Raji (cell line): Measurements from ENCODE around the gene FREY1.

ENCODE experiments used
- POLR2A ChIP-seq: IDR thresholded peaks from 2 replicates; pipeline ENCODE4 v1.6.1; 2011; ENCODE audit warnings: low read depth, low read length, control low read depth; ENCODE audit not compliant: insufficient read depth

FREY1 gene

DNA sequence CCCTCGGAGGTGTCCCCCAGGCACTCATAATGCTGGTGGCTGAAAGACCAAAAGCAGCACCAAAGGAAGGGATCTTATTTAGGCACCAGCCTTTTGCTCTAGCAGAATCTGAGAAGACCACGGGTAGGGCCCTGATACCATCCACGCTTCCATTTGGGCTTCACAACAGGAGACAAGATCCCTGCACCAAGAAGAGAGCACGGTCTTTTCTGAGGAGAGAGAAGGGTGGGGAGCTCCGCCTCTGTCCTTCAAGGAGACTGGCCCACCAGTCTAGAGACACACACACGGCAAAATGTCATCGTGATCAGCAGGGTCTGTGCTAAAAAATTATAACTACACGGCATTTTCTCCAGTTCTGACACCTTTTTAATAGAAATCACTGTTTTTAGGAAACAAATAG is 25.1 kb upstream of the FREY1 start:
- TF ChIP-seq POLR2A: no peak

DNA sequence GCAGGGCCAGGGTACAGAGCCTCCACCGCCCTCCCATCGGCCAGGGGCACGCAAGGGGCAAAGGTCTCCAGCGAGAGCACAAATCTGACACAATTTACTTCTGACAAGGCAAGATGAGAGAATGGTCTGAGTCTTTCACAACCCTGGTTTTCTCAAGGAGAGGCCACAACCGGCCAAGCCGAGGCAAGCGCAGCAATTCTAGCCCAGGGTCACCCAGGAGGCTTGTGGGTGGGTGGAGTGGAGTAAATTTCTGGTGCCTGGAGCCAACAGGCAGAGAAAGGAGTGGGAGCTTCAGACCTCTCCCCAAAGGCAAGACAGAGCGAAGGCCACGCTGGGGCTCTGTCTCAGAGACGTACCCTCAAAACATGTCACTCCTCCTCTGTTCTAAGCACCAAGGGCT is 24.7 kb upstream of the FREY1 start:
- no peak for TF ChIP-seq POLR2A

DNA sequence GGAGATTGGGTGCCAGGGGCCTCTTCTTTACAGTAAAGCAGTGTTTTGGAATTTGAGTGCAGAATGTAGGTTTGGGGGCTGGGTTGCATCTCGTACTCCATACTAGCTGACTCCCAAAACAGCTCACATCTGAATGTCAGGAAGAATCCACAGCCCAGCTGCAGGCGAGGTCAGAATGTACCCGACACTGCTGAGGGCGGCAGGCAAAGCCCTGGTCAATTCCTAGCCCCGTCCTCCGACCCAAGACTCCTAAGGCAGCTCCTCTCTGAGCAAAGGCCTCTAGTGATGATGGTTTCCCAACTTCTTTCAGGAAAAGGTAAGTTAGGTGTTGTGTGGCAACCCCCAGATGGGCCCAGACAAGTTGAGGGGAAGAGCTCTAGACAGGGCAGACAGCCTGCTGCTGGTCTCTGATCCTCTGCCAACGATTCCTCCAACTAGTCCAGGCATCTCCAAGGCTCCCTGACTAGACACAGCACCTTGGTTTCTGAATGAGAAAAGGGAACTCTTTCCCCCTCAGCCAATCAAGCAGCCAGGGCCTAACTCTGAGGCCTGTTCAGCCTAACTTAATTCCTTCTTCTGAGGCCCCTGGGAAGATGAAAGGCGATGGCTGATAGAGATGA is 24.0 kb upstream of the FREY1 start:
- TF ChIP-seq POLR2A: no peak

DNA sequence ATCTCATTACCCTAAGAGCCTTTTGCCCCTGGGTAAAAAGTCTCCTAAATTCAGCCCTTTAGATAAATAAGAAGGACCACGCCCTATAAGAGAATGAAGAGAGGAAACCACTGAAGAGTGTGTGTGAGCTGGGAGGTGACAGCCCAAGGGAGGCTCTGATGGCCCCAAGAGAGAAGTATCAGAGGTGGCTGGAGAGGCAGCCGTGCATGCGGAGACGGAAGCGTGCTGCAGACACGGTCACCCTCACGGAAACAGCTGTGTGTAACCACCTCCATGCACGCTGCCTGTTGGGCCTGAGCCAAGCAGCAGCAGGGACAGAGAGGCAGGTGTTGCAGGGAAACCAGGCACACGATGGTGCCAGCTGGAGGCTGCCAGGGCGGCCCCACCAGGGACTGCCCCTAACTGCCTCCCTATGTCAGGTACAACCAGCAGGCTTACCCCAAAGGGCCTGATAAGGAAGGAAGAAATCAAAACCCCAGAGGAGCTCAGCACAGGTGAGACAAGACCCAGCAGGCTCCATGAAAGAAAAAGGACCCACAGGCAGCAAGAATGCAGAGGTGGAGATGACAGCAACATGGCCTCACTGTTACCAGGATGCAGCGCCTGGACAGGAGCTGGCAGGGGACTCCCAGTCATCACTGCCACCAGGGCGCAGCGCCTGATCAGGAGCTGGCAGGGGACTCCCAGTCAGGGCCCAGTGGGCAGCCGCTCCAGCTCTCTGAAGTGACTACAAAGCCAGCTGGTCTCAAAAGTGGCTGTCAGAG is 23.1 kb upstream of the FREY1 start:
- peak; percentile 31; the same call in 1 of the 2 replicates for TF ChIP-seq POLR2A

DNA sequence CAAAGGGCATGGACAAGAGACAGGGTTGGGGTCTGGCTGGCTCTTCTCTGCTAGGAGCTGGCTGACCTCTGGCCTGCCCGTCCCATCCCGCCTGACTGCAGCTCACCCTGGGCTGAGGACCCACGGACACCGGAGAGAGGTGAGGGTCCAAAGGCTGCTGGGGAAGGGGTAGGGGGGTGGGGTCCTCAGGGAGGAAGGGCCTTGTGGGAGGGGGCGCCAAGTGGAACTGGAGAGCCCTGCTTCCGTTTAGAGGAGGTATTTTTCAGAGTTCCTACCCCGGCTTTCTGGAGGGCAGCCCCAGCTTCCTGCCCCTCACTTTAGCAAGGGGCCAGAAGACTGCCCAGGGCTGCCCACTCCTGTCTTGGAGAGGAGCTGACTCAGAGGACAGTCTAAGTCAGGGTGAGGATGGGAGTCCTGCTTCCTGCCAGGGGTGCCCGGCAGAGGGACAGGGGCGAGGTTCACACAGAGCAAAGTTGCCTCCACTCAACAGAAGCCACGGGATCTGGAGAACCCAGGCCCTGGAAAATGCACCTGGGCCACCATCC is 22.5 kb upstream of the FREY1 start:
- no peak for TF ChIP-seq POLR2A

DNA sequence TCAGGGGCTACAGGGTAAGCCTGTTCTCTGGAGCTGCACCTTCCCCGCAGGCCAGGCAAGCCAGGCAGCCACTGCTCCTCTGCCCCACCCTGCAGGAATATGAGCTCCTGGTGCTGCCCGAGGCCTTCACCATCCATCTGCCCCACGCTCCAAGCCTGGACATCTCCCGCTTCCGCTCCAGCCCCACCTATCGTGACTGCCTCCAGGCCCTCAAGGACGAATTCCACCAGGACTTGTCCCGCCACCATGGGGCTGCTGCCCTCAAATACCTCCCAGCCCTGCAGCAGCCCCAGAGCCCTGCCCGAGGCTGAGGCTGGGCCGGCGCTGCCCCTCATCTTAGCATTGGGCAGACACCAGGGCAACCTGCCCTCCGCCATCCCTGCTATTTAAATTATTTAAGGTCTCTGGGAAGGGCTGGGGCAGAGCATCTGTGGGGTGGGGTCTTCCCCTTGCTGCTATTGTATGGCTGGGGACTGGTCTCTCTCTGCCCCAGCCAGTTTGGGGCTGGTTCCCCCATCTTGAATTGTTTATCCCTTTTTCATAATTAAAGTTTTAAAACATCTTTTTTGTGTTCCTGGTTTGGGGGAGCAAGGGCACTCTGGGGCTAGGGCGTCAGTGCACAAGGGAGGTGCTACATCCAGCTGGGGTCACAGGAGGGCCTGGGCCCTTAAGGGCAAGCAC is 21.6 kb upstream of the FREY1 start:
- no peak for TF ChIP-seq POLR2A

DNA sequence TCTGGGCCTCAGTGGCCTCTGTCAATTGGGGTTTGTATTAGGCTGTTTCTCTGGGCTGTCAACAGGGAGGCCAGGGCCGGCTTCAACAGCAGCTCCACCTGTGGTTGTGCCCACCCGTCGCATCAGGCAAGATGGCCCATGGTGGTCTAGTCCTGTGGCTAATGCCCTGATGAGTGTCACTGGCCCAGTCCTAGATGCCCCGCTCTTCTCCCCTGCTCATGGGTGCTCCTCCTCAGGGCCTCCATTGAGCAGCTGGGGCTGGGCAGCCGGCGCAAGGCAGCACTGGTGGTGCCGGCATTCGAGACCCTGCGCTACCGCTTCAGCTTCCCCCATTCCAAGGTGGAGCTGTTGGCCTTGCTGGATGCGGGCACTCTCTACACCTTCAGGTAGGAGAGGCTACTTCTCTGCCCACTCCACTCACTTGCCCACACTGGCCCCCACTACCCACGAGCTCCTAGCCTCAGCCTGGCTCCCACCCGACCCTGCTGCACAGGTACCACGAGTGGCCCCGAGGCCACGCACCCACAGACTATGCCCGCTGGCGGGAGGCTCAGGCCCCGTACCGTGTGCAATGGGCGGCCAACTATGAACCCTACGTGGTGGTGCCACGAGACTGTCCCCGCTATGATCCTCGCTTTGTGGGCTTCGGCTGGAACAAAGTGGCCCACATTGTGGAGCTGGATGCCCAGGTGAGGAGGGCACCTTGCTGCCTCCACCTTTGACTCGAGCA is 20.8 kb upstream of the FREY1 start:
- no peak for TF ChIP-seq POLR2A

DNA sequence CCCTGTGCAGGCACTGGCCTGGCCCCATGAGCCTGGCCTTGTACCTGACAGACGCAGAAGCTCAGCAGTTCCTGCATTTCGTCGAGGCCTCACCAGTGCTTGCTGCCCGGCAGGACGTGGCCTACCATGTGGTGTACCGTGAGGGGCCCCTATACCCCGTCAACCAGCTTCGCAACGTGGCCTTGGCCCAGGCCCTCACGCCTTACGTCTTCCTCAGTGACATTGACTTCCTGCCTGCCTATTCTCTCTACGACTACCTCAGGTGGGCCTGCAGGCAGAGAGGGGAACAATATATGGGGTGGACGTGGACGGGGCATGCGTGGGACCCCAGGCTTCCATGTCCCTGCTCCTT is 20.2 kb upstream of the FREY1 start:
- no peak for TF ChIP-seq POLR2A

DNA sequence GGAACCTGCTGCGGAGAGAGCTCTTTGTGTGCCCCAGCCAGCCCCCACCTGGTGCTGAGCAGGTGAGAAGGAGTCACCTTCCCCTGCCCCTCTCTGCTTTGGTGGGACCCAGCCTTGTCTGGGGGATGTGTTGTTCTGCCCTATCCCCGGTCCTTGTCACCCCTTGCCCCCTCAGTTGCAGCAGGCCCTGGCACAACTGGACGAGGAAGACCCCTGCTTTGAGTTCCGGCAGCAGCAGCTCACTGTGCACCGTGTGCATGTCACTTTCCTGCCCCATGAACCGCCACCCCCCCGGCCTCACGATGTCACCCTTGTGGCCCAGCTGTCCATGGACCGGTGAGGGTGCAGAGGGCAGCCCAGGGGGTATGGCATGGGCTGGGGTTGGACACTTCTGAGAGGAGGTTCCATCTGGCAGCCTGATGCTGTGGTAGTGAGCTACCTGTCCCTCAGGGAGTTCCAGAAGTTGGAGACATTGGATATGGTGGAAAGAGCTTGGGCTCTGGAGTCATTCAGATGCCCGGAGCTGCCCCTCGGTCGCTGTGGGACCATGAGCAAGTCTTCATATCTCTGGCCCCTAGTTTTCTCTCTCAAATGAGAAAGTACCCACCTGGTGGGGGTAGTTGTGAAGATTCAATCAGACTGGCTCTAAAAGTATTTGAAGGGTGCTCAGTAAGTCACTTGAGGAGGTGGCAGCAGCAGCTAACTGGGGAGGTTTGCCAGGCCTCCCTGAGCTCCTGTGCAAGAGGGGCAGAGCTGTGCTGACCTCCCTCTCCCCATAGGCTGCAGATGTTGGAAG is 19.7 kb upstream of the FREY1 start:
- TF ChIP-seq POLR2A: no peak

DNA sequence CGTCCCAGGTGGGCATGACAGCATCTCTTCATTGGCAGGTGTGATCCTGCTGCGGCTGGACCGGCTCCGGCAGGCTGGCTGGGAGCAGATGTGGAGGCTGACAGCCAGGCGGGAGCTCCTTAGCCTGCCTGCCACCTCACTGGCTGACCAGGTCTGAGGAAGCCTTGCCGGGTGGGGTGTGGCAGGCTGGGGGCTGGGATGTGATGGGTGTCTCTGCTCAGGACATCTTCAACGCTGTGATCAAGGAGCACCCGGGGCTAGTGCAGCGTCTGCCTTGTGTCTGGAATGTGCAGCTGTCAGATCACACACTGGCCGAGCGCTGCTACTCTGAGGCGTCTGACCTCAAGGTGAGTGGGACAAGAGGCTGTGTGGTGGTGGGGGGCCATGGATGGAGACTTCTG is 18.9 kb upstream of the FREY1 start:
- TF ChIP-seq POLR2A: no peak

DNA sequence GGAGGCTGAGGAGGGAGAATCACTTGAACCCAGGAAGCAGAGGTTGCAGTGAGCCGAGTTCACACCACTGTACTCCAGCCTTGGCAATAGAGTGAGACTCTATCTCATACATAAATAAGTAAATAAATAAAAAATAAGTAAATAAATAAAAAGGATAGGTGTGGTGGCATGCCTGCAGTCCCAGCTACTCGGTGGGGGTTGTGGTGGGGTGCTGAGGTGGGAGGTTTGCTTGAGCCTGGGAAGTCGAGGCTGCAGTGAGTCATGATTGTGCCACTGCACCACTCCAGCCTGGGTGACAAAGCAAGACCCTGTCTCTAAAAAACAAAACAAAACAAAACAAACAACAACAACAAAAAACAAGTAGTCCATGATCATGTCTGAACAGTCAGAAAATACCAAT is 18.5 kb upstream of the FREY1 start:
- no peak for TF ChIP-seq POLR2A

DNA sequence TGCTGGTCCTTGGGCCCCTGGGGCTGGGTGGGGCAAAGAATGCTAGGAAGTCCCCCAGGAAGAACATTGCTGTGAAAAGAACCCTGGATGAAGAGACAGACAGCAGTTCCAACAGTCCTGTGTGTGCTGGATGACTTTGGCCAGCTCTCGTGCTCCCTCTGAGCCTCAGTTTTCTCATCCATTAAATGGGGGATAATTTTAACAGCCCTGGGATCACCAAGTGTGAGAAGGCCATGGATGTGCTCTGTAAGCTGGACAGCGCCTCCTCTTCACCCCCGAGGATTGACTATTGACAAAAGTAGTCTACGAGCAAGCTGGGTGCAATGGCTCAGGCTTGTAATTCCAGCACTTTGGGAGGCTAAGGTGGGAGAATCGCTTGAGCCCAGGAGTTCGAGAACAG is 17.9 kb upstream of the FREY1 start:
- no peak for TF ChIP-seq POLR2A

DNA sequence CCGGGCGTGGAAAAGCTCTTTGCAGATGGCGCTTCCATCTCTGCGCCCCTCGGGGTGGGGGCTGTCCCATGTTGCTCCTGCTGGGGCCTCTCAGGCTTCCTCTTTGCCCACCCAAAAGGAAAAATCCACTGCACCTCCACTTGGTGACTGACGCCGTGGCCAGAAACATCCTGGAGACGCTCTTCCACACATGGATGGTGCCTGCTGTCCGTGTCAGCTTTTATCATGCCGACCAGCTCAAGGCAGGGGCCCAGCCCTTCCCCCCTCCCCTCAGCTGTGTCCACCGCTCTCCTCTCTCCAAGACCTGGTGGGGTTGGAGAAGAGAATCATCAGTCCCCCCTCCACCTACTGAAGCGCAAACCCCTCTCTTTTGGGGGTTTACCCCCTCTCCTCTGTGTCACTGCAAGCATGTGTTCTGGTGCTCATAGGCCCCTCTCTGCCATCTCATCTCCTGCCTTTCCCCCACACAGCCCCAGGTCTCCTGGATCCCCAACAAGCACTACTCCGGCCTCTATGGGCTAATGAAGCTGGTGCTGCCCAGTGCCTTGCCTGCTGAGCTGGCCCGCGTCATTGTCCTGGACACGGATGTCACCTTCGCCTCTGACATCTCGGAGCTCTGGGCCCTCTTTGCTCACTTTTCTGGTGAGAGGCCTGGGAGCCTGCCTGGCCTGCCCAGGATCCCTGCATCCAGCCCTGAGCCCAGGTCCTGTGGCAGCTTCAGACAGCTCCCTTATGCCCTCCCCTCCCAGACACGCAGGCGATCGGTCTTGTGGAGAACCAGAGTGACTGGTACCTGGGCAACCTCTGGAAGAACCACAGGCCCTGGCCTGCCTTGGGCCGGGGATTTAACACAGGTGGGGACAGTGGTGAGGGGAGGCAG is 17.2 kb upstream of the FREY1 start:
- no peak for TF ChIP-seq POLR2A
